ENCODE measurements around the gene TLE3.
A peak's percentile ranks its signal among the peaks of the same experiment; 100 is the strongest.

TLE3 gene

GRCh38 chr15:70061696-70062270, 35.9 kb downstream of the TLE3 start:
- DNase-seq = no peak

- peak; percentile 6 for DNase-seq
These were observed 36.8 kb downstream of the TLE3 start for GRCh38 chr15:70060993-70061305.

DNA sequence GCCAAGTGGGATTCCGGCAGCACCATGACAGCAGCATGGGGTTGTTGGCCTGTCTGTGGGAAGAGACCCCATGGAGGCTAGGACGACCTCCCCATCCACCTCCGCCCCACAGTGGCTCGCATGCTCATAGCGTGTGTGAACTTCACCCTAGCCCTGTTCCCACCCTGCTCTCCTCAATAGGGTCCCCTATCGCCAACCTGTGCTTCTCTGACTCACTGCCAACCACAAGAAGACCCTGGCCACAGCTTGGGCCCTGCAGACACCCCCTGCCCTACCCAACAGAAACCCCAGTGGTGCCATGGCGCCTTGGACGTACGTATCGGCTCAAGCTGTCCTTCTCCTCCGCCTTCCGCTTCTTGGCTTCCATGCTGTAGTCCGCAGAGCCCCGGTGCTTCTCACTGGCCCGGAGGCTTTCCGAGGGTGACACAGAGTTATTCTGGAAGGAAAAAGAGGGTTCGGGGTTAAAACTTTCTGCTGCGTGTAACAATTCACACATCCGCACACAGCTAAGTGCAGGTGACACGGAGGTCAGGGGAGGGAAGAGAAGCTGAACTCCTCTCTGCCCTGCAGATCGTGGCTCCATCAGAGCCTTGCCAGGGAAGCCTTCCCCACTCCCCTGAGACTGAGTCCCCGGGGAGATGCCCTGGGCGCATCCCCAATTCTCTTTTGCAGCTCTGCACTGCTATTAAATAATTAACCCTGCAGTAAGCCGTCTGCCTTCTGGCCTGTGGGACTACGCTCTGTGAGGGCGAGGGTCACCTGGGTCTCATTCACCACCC, 37.3 kb downstream of the TLE3 start:
- peak; percentile 0 for DNase-seq

- DNase-seq = peak; percentile 5
These were observed 38.1 kb downstream of the TLE3 start for GRCh38 chr15:70059476-70060213.

DNA sequence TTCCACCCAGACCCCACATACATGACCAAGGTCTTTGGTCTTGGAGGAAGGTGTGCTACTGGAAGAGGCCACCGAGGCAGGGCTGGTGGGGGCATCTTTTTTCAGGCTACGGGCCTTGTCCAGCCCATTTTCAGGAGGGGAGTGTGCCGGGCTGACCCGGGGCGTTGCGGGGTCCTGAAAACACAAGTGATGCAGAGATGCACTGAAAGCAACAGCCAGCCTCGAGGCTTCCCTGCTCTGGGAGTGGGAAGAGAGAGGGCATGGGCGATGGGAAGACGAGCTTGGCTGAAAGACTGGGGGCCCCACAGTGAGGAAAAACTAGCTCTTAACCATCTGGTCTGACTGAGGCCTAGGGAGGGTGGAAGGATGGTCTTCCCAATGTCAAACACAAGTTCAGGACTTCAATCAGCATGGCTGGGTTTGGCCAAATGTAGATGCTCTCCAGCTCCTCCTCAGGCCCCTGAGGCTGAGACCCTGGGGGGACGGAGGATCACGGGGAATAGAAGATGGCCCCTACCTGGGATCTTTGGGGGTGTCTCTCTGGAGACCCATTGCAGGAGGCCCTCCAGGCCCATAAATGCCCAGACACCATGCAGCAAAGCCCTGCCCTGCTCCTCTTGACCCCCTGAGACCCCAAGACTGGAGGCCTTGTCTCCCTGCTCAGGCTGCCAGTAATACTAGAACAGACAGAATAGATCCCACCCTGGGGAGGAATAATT, 38.9 kb downstream of the TLE3 start:
- peak; percentile 12 for DNase-seq

GRCh38 chr15:70057931-70058641, 39.6 kb downstream of the TLE3 start:
- DNase-seq = peak; percentile 11

DNA sequence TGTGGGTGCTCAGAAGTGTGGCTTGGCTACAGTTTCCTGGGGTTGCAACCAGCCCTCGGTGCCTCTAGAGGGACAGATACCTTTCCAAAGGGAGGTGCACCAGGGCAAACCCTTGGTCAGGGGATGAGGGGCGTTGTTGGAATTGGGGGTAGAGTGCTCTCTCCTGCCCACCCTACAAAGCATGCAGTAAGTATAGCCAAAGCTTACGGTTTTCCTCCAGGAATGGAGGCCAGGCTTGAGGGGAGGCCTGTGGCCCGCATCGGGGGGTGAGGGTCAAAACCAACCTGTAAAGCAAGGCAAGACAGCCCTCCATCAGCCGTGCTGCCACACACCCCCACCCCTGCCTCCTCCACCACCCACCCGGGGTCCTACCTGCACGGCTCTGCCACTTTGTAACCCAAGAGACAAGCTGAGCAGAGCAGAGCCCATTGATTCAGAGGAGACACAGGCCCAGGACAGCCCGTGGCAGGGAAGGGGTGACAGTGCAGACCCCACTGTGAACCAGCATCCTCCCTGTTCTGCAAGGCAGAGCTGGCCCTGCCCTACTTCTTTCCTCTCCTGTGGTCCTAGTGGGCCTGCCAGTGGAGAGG, 41.5 kb downstream of the TLE3 start:
- peak; percentile 13 for DNase-seq

DNA sequence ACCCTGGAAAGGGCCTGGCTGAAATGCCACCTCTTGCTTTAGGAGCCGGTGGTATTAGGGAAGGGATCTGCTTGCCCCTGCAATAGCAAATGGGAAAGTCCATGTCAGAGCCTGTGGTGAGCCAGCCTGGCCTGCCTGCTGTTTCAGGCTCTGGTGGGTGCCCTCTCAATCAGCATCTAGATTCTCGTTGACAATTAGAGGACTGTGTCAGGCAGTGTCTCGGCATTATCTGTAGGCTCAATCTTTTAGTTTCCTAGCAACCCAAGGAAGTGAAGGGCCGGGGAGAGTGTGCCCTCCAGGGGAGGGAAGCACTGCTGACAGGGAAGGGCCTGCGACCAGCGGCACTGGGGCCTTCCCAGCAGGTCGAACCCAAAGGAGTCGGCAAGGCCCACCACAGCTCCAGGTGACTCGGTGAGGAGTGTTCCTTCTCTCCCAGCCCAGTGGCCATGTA, 42.1 kb downstream of the TLE3 start:
- peak; percentile 3 for DNase-seq

DNA sequence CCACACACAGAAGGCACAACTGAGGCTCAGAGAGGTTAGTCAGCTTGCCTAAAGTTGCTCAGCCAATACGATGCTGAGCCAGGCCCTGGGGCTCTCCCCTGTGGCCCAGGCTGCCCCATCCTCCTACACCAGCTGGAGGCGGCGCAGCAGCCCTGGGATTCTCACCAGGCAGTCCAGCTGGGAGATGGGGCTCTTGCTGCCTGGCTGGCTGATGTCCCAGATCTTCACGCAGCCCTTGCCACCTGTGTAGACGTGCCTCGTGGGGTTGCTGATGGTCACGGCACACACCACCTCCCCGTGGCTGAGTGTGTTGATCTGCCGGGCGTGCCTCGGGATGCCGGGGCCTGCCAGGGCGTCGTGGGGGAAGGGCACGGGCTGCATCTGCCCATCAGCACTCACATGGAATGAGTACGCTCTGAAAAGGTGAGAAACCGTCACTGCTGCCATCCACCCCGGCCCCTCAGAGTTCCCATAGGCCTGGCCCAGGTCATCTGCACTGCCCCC, 42.8 kb downstream of the TLE3 start:
- DNase-seq = peak; percentile 12

DNA sequence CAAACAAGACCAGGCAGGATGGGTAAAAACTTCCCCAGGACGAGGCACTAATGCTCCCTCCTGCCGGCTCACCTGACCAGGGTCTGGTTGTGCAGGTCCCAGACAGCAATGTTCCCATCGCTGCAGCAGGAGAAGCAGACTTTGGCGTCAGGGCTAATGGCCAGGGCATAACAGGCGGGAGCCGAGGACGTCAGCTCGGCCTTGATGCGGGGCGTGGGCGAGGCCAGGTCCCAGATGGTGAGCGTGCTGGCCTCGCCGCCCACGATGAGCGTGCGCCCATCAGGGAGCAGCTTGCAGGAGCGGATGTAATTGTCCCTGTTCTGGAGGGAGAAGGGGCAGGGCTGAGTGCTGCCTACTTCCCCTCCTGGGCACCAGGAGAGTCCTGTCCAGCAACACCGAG, 43.4 kb downstream of the TLE3 start:
- DNase-seq = peak; percentile 12

- DNase-seq = no peak
These were observed 43.9 kb downstream of the TLE3 start for GRCh38 chr15:70053716-70054229.

DNA sequence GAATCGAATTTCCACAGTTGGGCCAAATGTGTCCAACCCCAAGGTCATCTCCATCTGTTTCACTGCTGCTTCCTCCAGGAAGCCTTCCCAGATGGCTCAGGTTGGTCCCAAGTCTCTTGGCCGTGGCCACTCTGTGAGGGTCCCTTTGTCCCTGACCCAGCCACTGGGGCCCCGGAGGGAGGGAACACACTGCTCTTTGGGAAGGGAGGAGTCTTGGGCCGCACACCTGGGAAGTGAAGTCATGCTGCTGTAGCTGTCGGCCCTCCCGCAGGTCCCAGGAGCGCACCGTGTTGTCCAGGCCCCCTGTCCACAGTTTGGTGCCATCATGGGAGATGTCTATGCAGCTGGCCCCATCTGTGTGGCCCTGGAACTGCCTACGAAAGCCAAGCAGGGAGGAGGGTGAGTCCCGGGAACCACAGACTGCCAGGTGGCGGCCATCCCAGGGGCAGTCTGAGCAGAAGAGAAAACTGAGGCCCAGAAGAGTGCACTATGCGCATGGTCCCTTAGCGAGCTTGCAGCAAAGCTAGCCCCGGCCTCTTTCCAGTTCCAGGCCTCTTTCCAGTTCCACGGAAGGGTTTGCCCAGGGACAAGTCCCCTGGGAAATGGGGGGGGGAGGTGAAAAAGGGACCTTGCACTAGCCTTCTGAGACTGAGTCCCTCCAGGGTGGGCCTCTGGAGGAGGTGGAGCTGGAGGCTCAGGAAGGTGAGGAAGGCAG, 44.6 kb downstream of the TLE3 start:
- peak; percentile 8 for DNase-seq

DNA sequence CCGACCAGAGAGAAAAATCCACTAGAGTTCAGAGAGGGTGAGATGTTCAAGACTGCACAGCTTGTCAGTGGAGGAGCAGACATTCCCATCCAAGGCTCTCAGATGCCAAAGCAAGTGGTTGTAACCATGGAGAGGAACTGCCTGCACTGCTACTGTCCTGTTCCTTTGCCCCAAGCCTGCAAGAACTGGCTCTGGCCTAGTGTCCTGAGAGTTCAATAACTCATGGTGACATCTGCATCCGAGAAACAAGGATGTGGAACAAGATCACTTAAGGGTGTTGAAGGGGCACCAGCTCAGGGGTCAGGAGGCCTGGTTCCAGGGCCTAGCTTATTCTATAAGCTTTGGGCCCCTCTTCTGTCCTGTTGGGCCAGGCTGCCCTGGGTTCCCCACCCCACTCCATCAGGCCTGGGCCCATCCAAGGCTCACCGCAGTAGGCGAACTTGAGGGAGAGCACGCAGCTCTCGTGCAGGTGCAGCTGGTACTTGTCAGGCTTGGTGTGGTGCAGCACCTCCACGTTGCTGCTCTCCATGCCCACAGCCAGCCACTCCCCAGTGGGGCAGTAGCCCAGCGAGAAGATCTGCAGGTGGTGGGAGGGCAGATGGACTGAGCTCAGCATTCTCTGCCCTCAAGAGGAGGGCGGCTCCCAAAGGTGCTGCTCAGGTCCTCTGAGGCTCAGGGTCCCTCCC, 45.6 kb downstream of the TLE3 start:
- DNase-seq = peak; percentile 9

DNA sequence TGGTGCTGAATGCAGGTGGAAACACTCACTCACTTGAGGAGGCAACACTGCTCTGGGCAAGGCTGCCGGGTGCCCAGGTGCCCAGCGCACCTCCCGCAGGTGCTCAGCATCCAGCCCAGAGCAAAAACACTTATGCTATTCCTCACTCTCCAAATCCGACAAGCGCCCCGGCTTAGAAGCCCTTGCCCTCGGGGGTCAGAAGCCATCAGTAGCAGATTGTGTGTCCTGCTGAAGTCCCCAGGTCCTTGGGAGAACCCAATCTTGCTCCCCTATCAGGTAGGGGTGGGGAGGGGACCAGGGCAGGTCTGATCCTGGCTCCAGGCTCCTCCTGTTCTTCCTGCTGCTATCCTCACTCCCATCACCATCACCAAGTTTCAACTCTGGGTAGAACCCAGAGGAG, 46.7 kb downstream of the TLE3 start:
- no peak for DNase-seq

- DNase-seq = no peak
These were observed 47.3 kb downstream of the TLE3 start for GRCh38 chr15:70050441-70050840.

GRCh38 chr15:70049701-70050301, 47.9 kb downstream of the TLE3 start:
- peak; percentile 6 for DNase-seq

- peak; percentile 2 for DNase-seq
These were observed 48.9 kb downstream of the TLE3 start for GRCh38 chr15:70048578-70049514.

DNA sequence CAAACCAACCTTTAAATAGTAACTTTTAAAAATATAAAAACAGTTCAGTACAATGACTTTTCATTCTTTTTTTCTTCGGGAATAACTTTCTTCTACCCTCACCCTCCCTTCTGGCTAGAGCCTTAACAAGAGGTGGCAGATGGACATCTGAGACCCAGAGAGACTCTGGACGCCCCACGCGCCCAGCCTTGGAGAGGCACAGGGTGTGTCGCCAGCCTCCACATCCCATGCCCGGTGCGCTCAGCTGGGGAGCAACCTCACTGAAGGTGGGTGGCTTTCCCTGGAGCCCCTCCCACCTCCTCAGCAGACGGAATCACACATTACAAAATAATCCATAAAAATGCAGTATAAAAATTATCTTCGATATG, 49.5 kb downstream of the TLE3 start:
- DNase-seq = no peak

Data from CD4-positive, alpha-beta T cell treated with Interleukin-15 for 1 hour (primary cell).